Chondrocyte (in vitro differentiated cells): Measurements from ENCODE around the gene ALDH1A2. TPM values are rescaled to one million over a fixed set of nuclear protein-coding genes. Genes with fewer than 3 reads are reported as not detected.

Experiments
- DNase-seq: peaks from one replicate; pipeline ENCODE4 v3.0.0; 2021; ENCODE audit warnings: mixed read lengths, low spot score
- H3K27ac Mint-ChIP-seq: one replicate; pipeline ENCODE4 v1.8.0; 2021; ENCODE audit warnings: mild to moderate bottlenecking, moderate library complexity, mixed read lengths; ENCODE audit not compliant: unreplicated experiment
- H3K27me3 Mint-ChIP-seq: 2 replicates; pipeline ENCODE4 v1.8.0; 2021; ENCODE audit warnings: low read depth, mixed read lengths
- H3K36me3 Mint-ChIP-seq: 2 replicates; pipeline ENCODE4 v1.8.0; 2021; ENCODE audit warnings: low read depth, mixed read lengths
- H3K4me1 Mint-ChIP-seq: 2 replicates; pipeline ENCODE4 v1.8.0; 2021; ENCODE audit warnings: low read depth, mild to moderate bottlenecking, mixed read lengths
- H3K4me3 Mint-ChIP-seq: one replicate; pipeline ENCODE4 v1.8.0; 2021; ENCODE audit warnings: mild to moderate bottlenecking, moderate library complexity, mixed read lengths; ENCODE audit not compliant: unreplicated experiment
- H3K9me3 Mint-ChIP-seq: 2 replicates; pipeline ENCODE4 v1.8.0; 2021; ENCODE audit warnings: low read depth, mixed read lengths
- total RNA-seq: library from RNA; stranded (reverse); gene quantifications from 3 replicates; pipeline ENCODE4 v1.2.1, GENCODE V29; 2021
- TF ChIP-seq, protein P1 (sequence below): fragments of 200-600 bp; sonication (generic); IDR thresholded peaks from 2 replicates; pipeline ENCODE4 v1.5.0; 2021; ENCODE audit warnings: antibody characterized with exemption, mild to moderate bottlenecking, moderate library complexity

Gene ALDH1A2
- total RNA-seq, 1 donor from 2014 or later: not detected

DNA sequence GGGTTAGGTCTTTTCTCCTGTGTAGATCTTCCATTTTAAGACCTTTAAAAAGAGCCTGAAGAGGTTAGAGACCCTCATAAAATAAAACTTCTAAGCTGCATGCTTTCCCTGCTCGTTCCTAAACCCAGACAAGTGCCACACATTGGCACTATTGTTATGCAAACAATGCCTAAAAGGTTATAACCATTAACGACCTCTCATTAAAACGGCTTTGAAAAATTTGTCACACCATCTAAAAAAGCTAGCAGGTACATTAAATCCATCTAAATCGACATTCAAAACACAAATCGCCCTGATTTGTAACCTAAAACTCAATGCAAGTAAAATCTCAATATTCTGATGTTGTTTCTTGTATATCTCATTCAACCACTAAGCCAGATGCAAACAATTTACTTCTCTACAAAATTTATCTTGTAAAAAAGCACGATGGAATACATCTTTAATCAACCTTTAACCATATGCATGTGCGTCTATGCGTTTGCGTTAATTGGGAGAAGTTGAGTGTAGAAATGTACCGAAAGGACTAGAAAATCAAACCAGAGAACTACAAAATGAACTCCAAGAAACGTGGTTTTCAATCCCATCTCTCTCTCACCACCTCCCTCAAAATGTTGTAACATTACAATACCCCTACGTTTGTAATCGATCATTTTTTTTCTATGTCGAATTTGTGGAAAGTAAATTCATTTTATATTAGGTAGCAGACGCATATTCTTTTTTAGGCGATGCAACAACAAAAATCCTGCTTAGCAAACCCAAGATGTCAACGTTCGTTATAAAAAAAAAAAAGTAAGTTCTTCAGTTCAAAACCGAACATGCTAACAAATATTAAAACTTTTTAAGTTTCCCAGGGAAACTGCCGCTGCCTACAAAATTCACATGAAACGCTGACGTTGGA lies 1.2 kb downstream of the ALDH1A2 start:
- no peak for DNase-seq
- Mint-ChIP-seq H3K36me3 (peaks cover 2% of the 10 kb centered on the region), H3K4me1 (peaks cover 3% of the 10 kb centered on the region), H3K9me3 (peaks cover 3% of the 10 kb centered on the region), H3K4me3 (no peak overlapping the region), H3K27me3 (peaks cover 58% of the 10 kb centered on the region), H3K27ac (no peak overlapping the region)
- TF ChIP-seq, protein P1, sequence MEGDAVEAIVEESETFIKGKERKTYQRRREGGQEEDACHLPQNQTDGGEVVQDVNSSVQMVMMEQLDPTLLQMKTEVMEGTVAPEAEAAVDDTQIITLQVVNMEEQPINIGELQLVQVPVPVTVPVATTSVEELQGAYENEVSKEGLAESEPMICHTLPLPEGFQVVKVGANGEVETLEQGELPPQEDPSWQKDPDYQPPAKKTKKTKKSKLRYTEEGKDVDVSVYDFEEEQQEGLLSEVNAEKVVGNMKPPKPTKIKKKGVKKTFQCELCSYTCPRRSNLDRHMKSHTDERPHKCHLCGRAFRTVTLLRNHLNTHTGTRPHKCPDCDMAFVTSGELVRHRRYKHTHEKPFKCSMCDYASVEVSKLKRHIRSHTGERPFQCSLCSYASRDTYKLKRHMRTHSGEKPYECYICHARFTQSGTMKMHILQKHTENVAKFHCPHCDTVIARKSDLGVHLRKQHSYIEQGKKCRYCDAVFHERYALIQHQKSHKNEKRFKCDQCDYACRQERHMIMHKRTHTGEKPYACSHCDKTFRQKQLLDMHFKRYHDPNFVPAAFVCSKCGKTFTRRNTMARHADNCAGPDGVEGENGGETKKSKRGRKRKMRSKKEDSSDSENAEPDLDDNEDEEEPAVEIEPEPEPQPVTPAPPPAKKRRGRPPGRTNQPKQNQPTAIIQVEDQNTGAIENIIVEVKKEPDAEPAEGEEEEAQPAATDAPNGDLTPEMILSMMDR: no peak

DNA sequence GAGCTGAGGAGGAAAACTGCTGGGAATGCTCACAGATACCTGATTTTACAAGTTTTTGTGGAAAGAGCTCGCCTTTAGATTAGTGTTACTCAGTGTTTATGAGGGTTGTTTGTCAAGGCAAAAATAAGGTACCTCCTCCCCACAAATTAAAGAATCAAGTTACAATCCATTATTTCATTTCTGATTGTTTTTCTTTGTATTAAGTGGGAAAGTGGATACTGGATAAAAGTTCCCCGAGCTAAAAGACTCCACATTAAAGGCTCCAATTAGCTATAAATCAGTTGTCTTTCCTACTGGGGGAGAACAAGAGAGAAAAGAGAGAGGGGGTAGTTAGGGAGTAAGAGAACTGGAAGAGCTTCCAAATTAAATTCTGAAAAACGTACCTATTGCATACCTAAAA lies 1.9 kb downstream of the ALDH1A2 start:
- Mint-ChIP-seq H3K4me1 (peaks cover 3% of the 10 kb centered on the region), H3K36me3 (peaks cover 2% of the 10 kb centered on the region), H3K4me3 (no peak overlapping the region), H3K27ac (no peak overlapping the region), H3K27me3 (peaks cover 57% of the 10 kb centered on the region), H3K9me3 (peaks cover 3% of the 10 kb centered on the region)
- TF ChIP-seq, protein P1: no peak
- DNase-seq: no peak

- H3K4me3 Mint-ChIP-seq: no peak overlapping the region
- H3K27me3 Mint-ChIP-seq: peaks cover 59% of the 10 kb centered on the region
- peaks cover 2% of the 10 kb centered on the region for H3K36me3 Mint-ChIP-seq
Measured at GRCh38 chr15:58062983-58063382, 2.5 kb downstream of the ALDH1A2 start.

DNA sequence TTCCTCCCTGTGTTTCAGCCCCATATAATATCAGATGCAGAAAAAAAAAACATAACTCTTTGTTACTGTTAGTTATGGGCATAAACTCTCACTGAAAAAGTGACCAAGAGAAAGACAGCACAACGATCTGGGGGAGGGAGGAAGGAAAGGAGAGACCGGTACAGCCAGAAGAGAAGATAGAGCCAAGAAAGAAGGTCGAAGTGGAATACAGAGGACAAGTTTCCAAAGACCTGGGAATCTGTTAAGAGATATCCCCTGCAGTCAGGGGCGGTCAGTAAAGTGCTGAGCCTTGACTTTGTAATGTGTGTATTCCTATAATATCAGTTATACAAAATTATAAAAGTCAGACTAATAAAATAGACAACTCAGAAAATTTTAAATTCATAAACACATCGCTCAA lies 3.3 kb downstream of the ALDH1A2 start:
- H3K36me3 Mint-ChIP-seq: peaks cover 2% of the 10 kb centered on the region
- no peak overlapping the region for H3K27ac Mint-ChIP-seq
- H3K27me3 Mint-ChIP-seq: peaks cover 59% of the 10 kb centered on the region
- peaks cover 3% of the 10 kb centered on the region for H3K9me3 Mint-ChIP-seq
- peaks cover 3% of the 10 kb centered on the region for H3K4me1 Mint-ChIP-seq
- no peak for DNase-seq
- no peak overlapping the region for H3K4me3 Mint-ChIP-seq
- TF ChIP-seq, protein P1: no peak

More at GRCh38 chr15:58062983-58063382, 2.5 kb downstream of the ALDH1A2 start:
- no peak for DNase-seq
- TF ChIP-seq, protein P1: no peak
- no peak overlapping the region for H3K27ac Mint-ChIP-seq
- peaks cover 3% of the 10 kb centered on the region for H3K4me1 Mint-ChIP-seq
- H3K9me3 Mint-ChIP-seq: peaks cover 3% of the 10 kb centered on the region

DNA sequence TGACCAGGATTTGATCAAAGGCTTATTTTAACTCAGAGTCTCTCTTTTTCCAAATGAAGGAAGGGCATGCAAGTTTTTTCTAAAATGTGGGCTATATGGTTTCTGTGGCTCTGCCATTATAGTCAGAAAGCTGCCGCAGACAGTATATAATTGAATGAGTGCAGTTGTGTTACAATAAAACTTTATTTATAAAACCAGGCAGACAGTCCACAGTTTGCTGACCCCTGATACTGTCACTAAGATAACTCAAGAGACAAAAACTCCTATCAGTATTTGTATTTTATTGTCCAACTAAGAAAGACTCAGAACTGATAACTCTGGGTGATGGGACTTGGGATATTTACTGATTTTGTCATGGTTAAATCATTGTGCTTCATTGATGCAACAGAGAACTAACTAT lies 4.9 kb downstream of the ALDH1A2 start:
- H3K4me3 Mint-ChIP-seq: no peak overlapping the region
- peaks cover 2% of the 10 kb centered on the region for H3K36me3 Mint-ChIP-seq
- no peak for DNase-seq
- no peaks in the 10 kb centered on the region for H3K4me1 Mint-ChIP-seq
- peaks cover 3% of the 10 kb centered on the region for H3K9me3 Mint-ChIP-seq
- H3K27ac Mint-ChIP-seq: no peak overlapping the region
- TF ChIP-seq, protein P1: no peak
- peaks cover 63% of the 10 kb centered on the region for H3K27me3 Mint-ChIP-seq
